PC-9 (cell line): ENCODE results near the gene RPS6KA5. TPM values are rescaled to one million over a fixed set of nuclear protein-coding genes. Genes with fewer than 3 reads are reported as not detected.

Experiments used
- BruUV-seq: library from RNA; stranded (reverse); fragments of 400-500 nt; replicated peaks from 2 replicates; lab custom pipeline; 2021; lab: Mats Ljungman, UMichigan
- CTCF ChIA-PET: fragments of 300-600 bp; sonication (Branson Sonifier 250); formaldehyde crosslinking; loops from one replicate; lab custom pipeline; 2022; ENCODE audit warnings: antibody characterized with exemption; lab: Charles Lee
- POLR2A ChIA-PET: fragments of 300-600 bp; sonication (Branson Sonifier 250); formaldehyde crosslinking; loops from one replicate; lab custom pipeline; 2022; ENCODE audit warnings: antibody characterized with exemption; ENCODE audit not compliant: unreplicated experiment; lab: Charles Lee
- DNase-seq, 2 experiments: peaks; one replicate each; pipeline versions ENCODE4 v3.0.0 to v3.0.0-alpha.2; 2015 to 2022; ENCODE audit warnings: mixed read lengths in 1 of 2
- H2AFZ ChIP-seq: fragments of 200-600 bp; sonication (generic); 2 replicates; pipeline ENCODE4 v1.8.1; 2017; ENCODE audit warnings: antibody characterized with exemption
- H3F3A ChIP-seq: fragments of 200-600 bp; sonication (generic); 2 replicates; pipeline ENCODE4 v1.8.1; 2017; ENCODE audit warnings: antibody characterized with exemption, mild to moderate bottlenecking, low read depth; ENCODE audit not compliant: insufficient read depth
- H3K27ac ChIP-seq: fragments of 200-600 bp; sonication (generic); 2 replicates; pipeline ENCODE4 v1.6.1; 2016; ENCODE audit warnings: mixed run types
- H3K27me3 ChIP-seq: fragments of 200-600 bp; sonication (generic); 2 replicates; pipeline ENCODE4 v1.6.1; 2016; ENCODE audit warnings: low read depth, mixed run types; ENCODE audit not compliant: insufficient read depth
- H3K36me3 ChIP-seq: fragments of 200-600 bp; sonication (generic); 2 replicates; pipeline ENCODE4 v1.6.1; 2016; ENCODE audit warnings: low read depth, mixed run types
- H3K4me1 ChIP-seq: fragments of 200-600 bp; sonication (generic); replicated peaks from 2 replicates; pipeline ENCODE4 v1.6.1; 2016; ENCODE audit warnings: mixed run types; ENCODE audit not compliant: insufficient read depth
- H3K4me2 ChIP-seq: fragments of 200-600 bp; sonication (generic); 2 replicates; pipeline ENCODE4 v1.6.1; 2017; ENCODE audit warnings: mixed run types
- H3K4me3 ChIP-seq: fragments of 200-600 bp; sonication (generic); 2 replicates; pipeline ENCODE4 v1.6.1; 2016; ENCODE audit warnings: mixed run types
- H3K79me2 ChIP-seq: fragments of 200-600 bp; sonication (generic); 2 replicates; pipeline ENCODE4 v1.6.1; 2017; ENCODE audit warnings: low read depth, mixed run types
- H3K9me2 ChIP-seq: fragments of 200-600 bp; sonication (generic); 2 replicates; pipeline ENCODE4 v1.8.1; 2017; ENCODE audit warnings: mild to moderate bottlenecking; ENCODE audit not compliant: insufficient read depth
- H3K9me3 ChIP-seq: fragments of 200-600 bp; sonication (generic); 2 replicates; pipeline ENCODE4 v1.8.1; 2016; ENCODE audit warnings: low read depth; ENCODE audit not compliant: insufficient read depth
- H4K20me1 ChIP-seq: fragments of 200-600 bp; sonication (generic); 2 replicates; pipeline ENCODE4 v1.8.1; 2017; ENCODE audit not compliant: insufficient read depth
- EZH2 ChIP-seq: fragments of 200-600 bp; sonication (generic); IDR thresholded peaks from 2 replicates; pipeline ENCODE4 v1.8.0; 2017; ENCODE audit warnings: antibody characterized with exemption, low read depth
- intact Hi-C: fragments of 100-400 bp; cut with micrococcal nuclease; formaldehyde crosslinking; loops from one replicate; pipeline ENCODE4 v1.10.0; 2022; ENCODE audit not compliant: unreplicated experiment
- total RNA-seq: library from RNA; stranded (reverse); gene quantifications from 2 replicates; pipeline ENCODE4 v1.2.3, GENCODE V29; 2021
- TF ChIP-seq, protein P1 (sequence below): fragments of 200-600 bp; sonication (generic); conservative IDR thresholded peaks from 2 replicates; pipeline ENCODE4 v1.6.1; 2017; ENCODE audit warnings: mixed run types, antibody characterized with exemption, mild to moderate bottlenecking, moderate library complexity

RPS6KA5 gene
- total RNA-seq, 1 experiment from 2014 or later = 3.5 TPM

DNA sequence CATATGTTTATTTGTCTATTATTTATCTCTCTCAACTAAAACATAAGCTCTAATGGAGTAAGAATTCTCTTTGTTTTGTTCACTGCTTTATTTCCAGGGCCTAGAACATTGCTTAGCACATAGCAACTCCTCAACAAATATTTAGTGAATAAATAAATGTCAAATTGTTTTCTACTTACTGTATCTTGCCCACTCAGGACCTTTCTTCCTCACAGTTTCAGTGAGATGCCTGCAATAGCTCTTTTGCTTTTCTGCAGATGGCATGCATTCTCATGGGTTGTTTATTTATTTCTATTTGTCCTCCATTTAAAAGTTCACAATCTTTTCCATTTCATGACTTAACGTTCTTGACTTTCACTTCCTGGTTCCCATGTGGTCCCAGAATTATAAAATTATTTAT is 149.3 kb downstream of the RPS6KA5 start:
- CTCF ChIA-PET = no interaction called here
- Histone ChIP-seq H3K4me2 (no peak overlapping the region), H3K36me3 (no peaks in the 10 kb centered on the region), H3K9me3 (no peaks in the 10 kb centered on the region), H3K4me3 (no peak overlapping the region), H3K79me2 (no peaks in the 10 kb centered on the region), H2AFZ (no peak overlapping the region), H4K20me1 (no peaks in the 10 kb centered on the region), H3F3A (no peaks in the 10 kb centered on the region), H3K27ac (no peak overlapping the region), H3K27me3 (no peaks in the 10 kb centered on the region), H3K9me2 (no peaks in the 10 kb centered on the region), H3K4me1 (no peaks in the 10 kb centered on the region)
- no peak for DNase-seq
- BruUV-seq = no TSS peak
- no peak for TF ChIP-seq EZH2
- TF ChIP-seq, protein P1, sequence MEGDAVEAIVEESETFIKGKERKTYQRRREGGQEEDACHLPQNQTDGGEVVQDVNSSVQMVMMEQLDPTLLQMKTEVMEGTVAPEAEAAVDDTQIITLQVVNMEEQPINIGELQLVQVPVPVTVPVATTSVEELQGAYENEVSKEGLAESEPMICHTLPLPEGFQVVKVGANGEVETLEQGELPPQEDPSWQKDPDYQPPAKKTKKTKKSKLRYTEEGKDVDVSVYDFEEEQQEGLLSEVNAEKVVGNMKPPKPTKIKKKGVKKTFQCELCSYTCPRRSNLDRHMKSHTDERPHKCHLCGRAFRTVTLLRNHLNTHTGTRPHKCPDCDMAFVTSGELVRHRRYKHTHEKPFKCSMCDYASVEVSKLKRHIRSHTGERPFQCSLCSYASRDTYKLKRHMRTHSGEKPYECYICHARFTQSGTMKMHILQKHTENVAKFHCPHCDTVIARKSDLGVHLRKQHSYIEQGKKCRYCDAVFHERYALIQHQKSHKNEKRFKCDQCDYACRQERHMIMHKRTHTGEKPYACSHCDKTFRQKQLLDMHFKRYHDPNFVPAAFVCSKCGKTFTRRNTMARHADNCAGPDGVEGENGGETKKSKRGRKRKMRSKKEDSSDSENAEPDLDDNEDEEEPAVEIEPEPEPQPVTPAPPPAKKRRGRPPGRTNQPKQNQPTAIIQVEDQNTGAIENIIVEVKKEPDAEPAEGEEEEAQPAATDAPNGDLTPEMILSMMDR = no peak
- POLR2A ChIA-PET = no interaction called here
- intact Hi-C loops = no loop called here

DNA sequence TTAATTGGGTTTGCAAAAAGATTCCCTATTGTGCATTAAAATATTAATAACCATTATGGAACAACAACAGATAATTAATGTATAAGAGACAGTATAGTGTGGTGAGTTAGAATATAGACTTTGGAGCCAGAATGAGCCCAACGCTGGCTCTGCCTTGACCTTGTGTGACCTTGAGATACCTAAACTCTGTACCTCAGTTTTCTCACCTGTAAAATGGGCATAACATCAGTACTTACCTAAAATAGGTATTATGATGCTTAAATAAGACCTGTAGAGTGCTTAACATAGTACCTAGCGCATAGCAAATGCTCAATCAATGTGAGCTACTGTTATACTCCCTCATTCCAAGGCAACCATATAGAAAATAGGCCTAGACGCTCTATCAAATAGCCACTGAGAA is 153.3 kb downstream of the RPS6KA5 start:
- H3K4me3 ChIP-seq = no peak overlapping the region
- DNase-seq = no peak
- no peaks in the 10 kb centered on the region for H4K20me1 ChIP-seq
- TF ChIP-seq EZH2 = no peak
- TF ChIP-seq, protein P1 = no peak
- ChIA-PET CTCF (no interaction called here), POLR2A (no interaction called here)
- H3K27me3 ChIP-seq = no peaks in the 10 kb centered on the region
- H3F3A ChIP-seq = no peaks in the 10 kb centered on the region
- no peaks in the 10 kb centered on the region for H3K4me1 ChIP-seq
- H3K9me2 ChIP-seq = no peaks in the 10 kb centered on the region
- no peaks in the 10 kb centered on the region for H3K36me3 ChIP-seq
- no TSS peak for BruUV-seq
- intact Hi-C loops = loop anchor here (10.0 kb wide), 1 partner anchor 378 kb away; no protein-coding TSS in a partner anchor
- H3K27ac ChIP-seq = no peak overlapping the region
- no peaks in the 10 kb centered on the region for H3K79me2 ChIP-seq
- no peak overlapping the region for H2AFZ ChIP-seq
- no peak overlapping the region for H3K4me2 ChIP-seq
- H3K9me3 ChIP-seq = no peaks in the 10 kb centered on the region

DNA sequence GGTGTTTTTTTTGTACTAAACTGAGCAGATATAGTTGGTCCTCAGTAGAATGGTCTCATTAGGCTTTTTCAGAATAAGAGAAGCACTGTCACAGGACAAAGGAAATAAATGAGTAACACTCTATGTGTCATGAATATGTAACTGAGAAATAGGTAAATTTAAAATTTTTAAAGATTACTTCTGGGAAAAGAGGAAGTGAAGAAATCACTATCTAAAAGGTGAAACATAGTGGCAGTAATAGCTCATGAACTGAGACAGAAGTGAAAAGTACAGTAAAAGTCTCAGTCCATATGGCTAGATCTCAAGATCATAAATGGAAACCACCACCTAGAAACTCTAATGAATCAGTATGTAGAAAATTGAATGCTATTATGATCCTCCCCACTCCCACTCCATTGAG is 154.9 kb downstream of the RPS6KA5 start:
- H3K4me1 ChIP-seq = no peaks in the 10 kb centered on the region
- no peak for TF ChIP-seq EZH2
- TF ChIP-seq, protein P1 = no peak
- POLR2A ChIA-PET = no interaction called here
- H3K79me2 ChIP-seq = no peaks in the 10 kb centered on the region
- no peak overlapping the region for H3K27ac ChIP-seq
- BruUV-seq = no TSS peak
- H3K36me3 ChIP-seq = no peaks in the 10 kb centered on the region
- H4K20me1 ChIP-seq = no peaks in the 10 kb centered on the region
- H3K4me2 ChIP-seq = no peak overlapping the region
- CTCF ChIA-PET = no interaction called here
- H3F3A ChIP-seq = no peaks in the 10 kb centered on the region
- no peaks in the 10 kb centered on the region for H3K9me3 ChIP-seq
- H3K9me2 ChIP-seq = no peaks in the 10 kb centered on the region
- H2AFZ ChIP-seq = no peak overlapping the region
- no peak overlapping the region for H3K4me3 ChIP-seq
- DNase-seq = no peak
- no peaks in the 10 kb centered on the region for H3K27me3 ChIP-seq
- intact Hi-C loops = loop anchor here (10.0 kb wide), 1 partner anchor 379 kb away; no protein-coding TSS in a partner anchor
